ENCODE results near the gene ATP6V0A1. TPM values are rescaled to one million over a fixed set of nuclear protein-coding genes. Genes with fewer than 3 reads are reported as not detected.

The ATP6V0A1 gene
- total and polyA plus RNA-seq, 2 experiments from 2014 or later, result 23.9 to 42.3 TPM

- H3K4me1 Mint-ChIP-seq, result peaks cover 44% of the 10 kb centered on the region
- no peak overlapping the region for H3K27ac ChIP-seq (ENCODE audit: low read depth)
- ATAC-seq (no peak), DNase-seq (ENCODE audit: low spot score) (no peak)
- H3K27me3 ChIP-seq (ENCODE audit: insufficient read depth), result no peaks in the 10 kb centered on the region
- no peak overlapping the region for H3K27ac Mint-ChIP-seq
- peaks cover 30% of the 10 kb centered on the region for H3K27me3 Mint-ChIP-seq (ENCODE audit: insufficient read depth, low read depth, poor library complexity)
- no peaks in the 10 kb centered on the region for H3K9me2 ChIP-seq (ENCODE audit: insufficient read depth)
- no peak for TF ChIP-seq POLR2AphosphoS5 (IDR thresholded peaks at IDR 0.05; ENCODE audit: low read depth)
- H3K4me3 ChIP-seq, result no peak overlapping the region
- no peaks in the 10 kb centered on the region for H3K79me2 ChIP-seq (replicated peaks; ENCODE audit: insufficient read depth)
- H2AFZ ChIP-seq, result no peak overlapping the region
- H3K36me3 ChIP-seq (ENCODE audit: insufficient read depth), result no peaks in the 10 kb centered on the region
- peaks cover 15% of the 10 kb centered on the region for H3F3A ChIP-seq (replicated peaks; ENCODE audit: low read depth)
- no peak overlapping the region for H3K4me2 ChIP-seq
- H3K4me3 Mint-ChIP-seq, result no peak overlapping the region; the same call in 2 of the 3 replicates
- H3K4me1 ChIP-seq (ENCODE audit: insufficient read depth), result peaks cover 23% of the 10 kb centered on the region
- peaks cover 14% of the 10 kb centered on the region for H4K20me1 ChIP-seq (replicated peaks; ENCODE audit: insufficient read depth)
- H3K9me3 Mint-ChIP-seq, result no peaks in the 10 kb centered on the region
- H3K36me3 Mint-ChIP-seq (ENCODE audit: low read depth), result peaks cover 26% of the 10 kb centered on the region
Measured at GRCh38 chr17:42522263-42522790, 63.6 kb downstream of the ATP6V0A1 start.

DNA sequence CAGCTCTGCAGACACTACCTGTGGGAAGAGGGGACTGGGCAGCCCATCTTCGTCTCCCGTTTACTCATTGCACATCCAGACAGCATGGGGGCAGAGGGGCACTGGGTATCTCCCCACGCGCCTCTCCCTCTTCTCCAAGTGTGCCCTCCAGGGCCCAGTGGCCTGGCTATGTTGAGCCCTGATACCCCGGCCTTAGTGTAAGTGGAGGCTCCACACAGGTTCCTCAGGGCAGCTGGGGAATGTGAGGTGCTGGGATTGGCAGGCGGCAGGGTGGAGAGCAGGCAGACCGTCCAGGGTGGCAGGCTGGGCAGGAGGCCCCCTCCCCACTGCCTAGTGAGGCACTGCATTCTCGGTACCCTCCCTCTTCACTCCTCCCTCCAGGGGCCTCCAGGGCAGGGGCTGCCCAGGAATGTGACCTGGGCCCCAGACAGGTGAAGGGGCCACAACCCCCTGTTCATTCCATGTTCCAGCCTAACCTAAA is 64.2 kb downstream of the ATP6V0A1 start:
- peaks cover 22% of the 10 kb centered on the region for H3K36me3 Mint-ChIP-seq (ENCODE audit: low read depth)
- Histone ChIP-seq H3K9me2 (ENCODE audit: insufficient read depth) (no peaks in the 10 kb centered on the region), H4K20me1 (replicated peaks; ENCODE audit: insufficient read depth) (peaks cover 12% of the 10 kb centered on the region), H3K27ac (ENCODE audit: low read depth) (no peak overlapping the region), H3K4me2 (no peak overlapping the region), H3K4me1 (ENCODE audit: insufficient read depth) (peaks cover 23% of the 10 kb centered on the region), H3K79me2 (replicated peaks; ENCODE audit: insufficient read depth) (no peaks in the 10 kb centered on the region), H3F3A (replicated peaks; ENCODE audit: low read depth) (peaks cover 15% of the 10 kb centered on the region), H3K27me3 (ENCODE audit: insufficient read depth) (no peaks in the 10 kb centered on the region), H2AFZ (no peak overlapping the region), H3K36me3 (ENCODE audit: insufficient read depth) (no peaks in the 10 kb centered on the region), H3K4me3 (no peak overlapping the region)
- peaks cover 28% of the 10 kb centered on the region for H3K27me3 Mint-ChIP-seq (ENCODE audit: insufficient read depth, low read depth, poor library complexity)
- no peaks in the 10 kb centered on the region for H3K9me3 Mint-ChIP-seq
- DNase-seq (ENCODE audit: low spot score), result no peak
- H3K27ac Mint-ChIP-seq, result no peak overlapping the region
- ATAC-seq, result no peak
- no peak overlapping the region; the same call in 2 of the 3 replicates for H3K4me3 Mint-ChIP-seq
- TF ChIP-seq ZNF114 (CRISPR knock-in tag; IDR thresholded peaks at IDR 0.05) (no peak), EZH2phosphoT487 (IDR thresholded peaks at IDR 0.05; ENCODE audit: unreplicated experiment) (no peak), POLR2AphosphoS5 (IDR thresholded peaks at IDR 0.05; ENCODE audit: low read depth) (no peak), STAT1 (IDR thresholded peaks at IDR 0.05; ENCODE audit: unreplicated experiment) (no peak), CREB1 (CRISPR knock-in tag; IDR thresholded peaks at IDR 0.05; ENCODE audit: low read depth) (no peak), ZNF331 (CRISPR knock-in tag; IDR thresholded peaks at IDR 0.05; ENCODE audit: low read depth) (no peak), JUNB (IDR thresholded peaks at IDR 0.05; ENCODE audit: unreplicated experiment) (no peak)
- TF ChIP-seq, protein P1, sequence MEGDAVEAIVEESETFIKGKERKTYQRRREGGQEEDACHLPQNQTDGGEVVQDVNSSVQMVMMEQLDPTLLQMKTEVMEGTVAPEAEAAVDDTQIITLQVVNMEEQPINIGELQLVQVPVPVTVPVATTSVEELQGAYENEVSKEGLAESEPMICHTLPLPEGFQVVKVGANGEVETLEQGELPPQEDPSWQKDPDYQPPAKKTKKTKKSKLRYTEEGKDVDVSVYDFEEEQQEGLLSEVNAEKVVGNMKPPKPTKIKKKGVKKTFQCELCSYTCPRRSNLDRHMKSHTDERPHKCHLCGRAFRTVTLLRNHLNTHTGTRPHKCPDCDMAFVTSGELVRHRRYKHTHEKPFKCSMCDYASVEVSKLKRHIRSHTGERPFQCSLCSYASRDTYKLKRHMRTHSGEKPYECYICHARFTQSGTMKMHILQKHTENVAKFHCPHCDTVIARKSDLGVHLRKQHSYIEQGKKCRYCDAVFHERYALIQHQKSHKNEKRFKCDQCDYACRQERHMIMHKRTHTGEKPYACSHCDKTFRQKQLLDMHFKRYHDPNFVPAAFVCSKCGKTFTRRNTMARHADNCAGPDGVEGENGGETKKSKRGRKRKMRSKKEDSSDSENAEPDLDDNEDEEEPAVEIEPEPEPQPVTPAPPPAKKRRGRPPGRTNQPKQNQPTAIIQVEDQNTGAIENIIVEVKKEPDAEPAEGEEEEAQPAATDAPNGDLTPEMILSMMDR (conservative IDR thresholded peaks at IDR 0.05; ENCODE audit: low read depth in 2 of 2), result no peak
- peaks cover 40% of the 10 kb centered on the region for H3K4me1 Mint-ChIP-seq

GRCh38 chr17:42525221-42525620 is 66.5 kb downstream of the ATP6V0A1 start:
- Mint-ChIP-seq H3K27ac (no peak overlapping the region), H3K27me3 (ENCODE audit: insufficient read depth, low read depth, poor library complexity) (peaks cover 15% of the 10 kb centered on the region), H3K36me3 (ENCODE audit: low read depth) (peaks cover 19% of the 10 kb centered on the region), H3K9me3 (no peaks in the 10 kb centered on the region; the same call in 2 of the 3 replicates), H3K4me3 (no peak overlapping the region), H3K4me1 (peaks cover 18% of the 10 kb centered on the region)
- no peaks in the 10 kb centered on the region for H3K9me2 ChIP-seq (ENCODE audit: insufficient read depth)
- no peak overlapping the region for H3K4me3 ChIP-seq
- no peaks in the 10 kb centered on the region; the same call in 1 of the 2 replicates for H4K20me1 ChIP-seq (replicated peaks; ENCODE audit: insufficient read depth)
- H3K4me1 ChIP-seq (ENCODE audit: insufficient read depth), result peaks cover 6% of the 10 kb centered on the region
- DNase-seq (ENCODE audit: low spot score) (no peak), ATAC-seq (no peak)
- H3K27ac ChIP-seq (ENCODE audit: low read depth), result no peak overlapping the region
- no peak overlapping the region for H2AFZ ChIP-seq
- no peaks in the 10 kb centered on the region for H3K36me3 ChIP-seq (ENCODE audit: insufficient read depth)
- H3K79me2 ChIP-seq (replicated peaks; ENCODE audit: insufficient read depth), result no peaks in the 10 kb centered on the region
- no peak overlapping the region for H3K4me2 ChIP-seq
- H3K27me3 ChIP-seq (ENCODE audit: insufficient read depth), result no peaks in the 10 kb centered on the region
- H3F3A ChIP-seq (replicated peaks; ENCODE audit: low read depth), result peaks cover 10% of the 10 kb centered on the region
- TF ChIP-seq, protein P2, sequence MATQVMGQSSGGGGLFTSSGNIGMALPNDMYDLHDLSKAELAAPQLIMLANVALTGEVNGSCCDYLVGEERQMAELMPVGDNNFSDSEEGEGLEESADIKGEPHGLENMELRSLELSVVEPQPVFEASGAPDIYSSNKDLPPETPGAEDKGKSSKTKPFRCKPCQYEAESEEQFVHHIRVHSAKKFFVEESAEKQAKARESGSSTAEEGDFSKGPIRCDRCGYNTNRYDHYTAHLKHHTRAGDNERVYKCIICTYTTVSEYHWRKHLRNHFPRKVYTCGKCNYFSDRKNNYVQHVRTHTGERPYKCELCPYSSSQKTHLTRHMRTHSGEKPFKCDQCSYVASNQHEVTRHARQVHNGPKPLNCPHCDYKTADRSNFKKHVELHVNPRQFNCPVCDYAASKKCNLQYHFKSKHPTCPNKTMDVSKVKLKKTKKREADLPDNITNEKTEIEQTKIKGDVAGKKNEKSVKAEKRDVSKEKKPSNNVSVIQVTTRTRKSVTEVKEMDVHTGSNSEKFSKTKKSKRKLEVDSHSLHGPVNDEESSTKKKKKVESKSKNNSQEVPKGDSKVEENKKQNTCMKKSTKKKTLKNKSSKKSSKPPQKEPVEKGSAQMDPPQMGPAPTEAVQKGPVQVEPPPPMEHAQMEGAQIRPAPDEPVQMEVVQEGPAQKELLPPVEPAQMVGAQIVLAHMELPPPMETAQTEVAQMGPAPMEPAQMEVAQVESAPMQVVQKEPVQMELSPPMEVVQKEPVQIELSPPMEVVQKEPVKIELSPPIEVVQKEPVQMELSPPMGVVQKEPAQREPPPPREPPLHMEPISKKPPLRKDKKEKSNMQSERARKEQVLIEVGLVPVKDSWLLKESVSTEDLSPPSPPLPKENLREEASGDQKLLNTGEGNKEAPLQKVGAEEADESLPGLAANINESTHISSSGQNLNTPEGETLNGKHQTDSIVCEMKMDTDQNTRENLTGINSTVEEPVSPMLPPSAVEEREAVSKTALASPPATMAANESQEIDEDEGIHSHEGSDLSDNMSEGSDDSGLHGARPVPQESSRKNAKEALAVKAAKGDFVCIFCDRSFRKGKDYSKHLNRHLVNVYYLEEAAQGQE (IDR thresholded peaks at IDR 0.05; ENCODE audit: unreplicated experiment), result no peak
- TF ChIP-seq JUNB (IDR thresholded peaks at IDR 0.05; ENCODE audit: unreplicated experiment), result no peak
- TF ChIP-seq ZNF114 (CRISPR knock-in tag; IDR thresholded peaks at IDR 0.05), result no peak
- no peak for TF ChIP-seq ZNF331 (CRISPR knock-in tag; IDR thresholded peaks at IDR 0.05; ENCODE audit: low read depth)

Data from GM23338 (cell line).